H9 (cell line): ENCODE results near the gene TRAP1. TPM values are rescaled to one million over a fixed set of nuclear protein-coding genes. Genes with fewer than 3 reads are reported as not detected.

Experiments used
- DNase-seq: peaks from one replicate; pipeline ENCODE4 v3.0.0-alpha.2; 2017
- H2AFZ ChIP-seq: one replicate; pipeline ENCODE4 v1.6.1; 2013; ENCODE audit warnings: mild to moderate bottlenecking, low read length, control low read depth, moderate library complexity
- H2AK5ac ChIP-seq: 2 replicates; pipeline ENCODE4 v1.6.1; 2013; ENCODE audit warnings: low read length, control low read depth, mixed read lengths; ENCODE audit not compliant: insufficient read length
- H2BK120ac ChIP-seq: one replicate; pipeline ENCODE4 v1.6.1; 2013; ENCODE audit warnings: low read depth, mild to moderate bottlenecking, low read length, control low read depth, inconsistent platforms; ENCODE audit not compliant: poor library complexity, severe bottlenecking
- H2BK12ac ChIP-seq: 2 replicates; pipeline ENCODE4 v1.6.1; 2013; ENCODE audit warnings: low read length, control low read depth, mixed read lengths, low read depth; ENCODE audit not compliant: insufficient read length
- H2BK15ac ChIP-seq: 2 replicates; pipeline ENCODE4 v1.6.1; 2013; ENCODE audit warnings: low read depth, low read length, control low read depth
- H2BK20ac ChIP-seq: one replicate; pipeline ENCODE4 v1.6.1; 2013; ENCODE audit warnings: low read depth, mild to moderate bottlenecking, low read length, control low read depth, inconsistent platforms; ENCODE audit not compliant: poor library complexity, severe bottlenecking
- H2BK5ac ChIP-seq: 2 replicates; pipeline ENCODE4 v1.6.1; 2013; ENCODE audit warnings: low read length, control low read depth, mixed read lengths; ENCODE audit not compliant: insufficient read length
- H3K14ac ChIP-seq: 2 replicates; pipeline ENCODE4 v1.6.1; 2013; ENCODE audit warnings: low read length, control low read depth; ENCODE audit not compliant: insufficient read depth
- H3K18ac ChIP-seq: 2 replicates; pipeline ENCODE4 v1.6.1; 2013; ENCODE audit warnings: low read depth, mild to moderate bottlenecking, mixed read lengths, low read length, control low read depth; ENCODE audit not compliant: insufficient read length
- H3K23ac ChIP-seq: 2 replicates; pipeline ENCODE4 v1.6.1; 2013; ENCODE audit warnings: low read length, control low read depth, mixed read lengths, low read depth; ENCODE audit not compliant: insufficient read length
- H3K23me2 ChIP-seq: 2 replicates; pipeline ENCODE4 v1.6.1; 2013; ENCODE audit warnings: low read depth, mild to moderate bottlenecking, mixed read lengths, low read length, control low read depth; ENCODE audit not compliant: insufficient read length, poor library complexity, severe bottlenecking
- H3K27ac ChIP-seq: 2 replicates; pipeline ENCODE4 v1.5.1; 2013; ENCODE audit warnings: low read length, control low read depth, mixed read lengths, low read depth; ENCODE audit not compliant: insufficient read length
- H3K27me3 ChIP-seq: 2 replicates; pipeline ENCODE4 v1.6.1; 2013; ENCODE audit warnings: low read length, control low read depth, inconsistent platforms; ENCODE audit not compliant: insufficient read depth
- H3K4ac ChIP-seq: 2 replicates; pipeline ENCODE4 v1.6.1; 2013; ENCODE audit warnings: low read depth, mild to moderate bottlenecking, control low read depth, inconsistent platforms, low read length, moderate library complexity
- H3K4me1 ChIP-seq: 2 replicates; pipeline ENCODE4 v1.6.1; 2013; ENCODE audit warnings: low read length, control low read depth, inconsistent platforms; ENCODE audit not compliant: insufficient read depth
- H3K4me2 ChIP-seq: 2 replicates; pipeline ENCODE4 v1.6.1; 2013; ENCODE audit warnings: low read length, control low read depth, mixed read lengths; ENCODE audit not compliant: insufficient read length, insufficient read depth
- H3K56ac ChIP-seq: 2 replicates; pipeline ENCODE4 v1.6.1; 2013; ENCODE audit warnings: low read depth, mild to moderate bottlenecking, mixed read lengths, low read length, control low read depth; ENCODE audit not compliant: insufficient read length
- H3K79me1 ChIP-seq: 2 replicates; pipeline ENCODE4 v1.6.1; 2013; ENCODE audit warnings: low read depth, mild to moderate bottlenecking, moderate library complexity, low read length, control low read depth, inconsistent platforms; ENCODE audit not compliant: insufficient read depth, poor library complexity, severe bottlenecking
- H3K79me2 ChIP-seq: 2 replicates; pipeline ENCODE4 v1.6.1; 2013; ENCODE audit warnings: low read length, control low read depth, inconsistent platforms; ENCODE audit not compliant: insufficient read depth
- H3K9ac ChIP-seq: 2 replicates; pipeline ENCODE4 v1.6.1; 2013; ENCODE audit warnings: low read length, control low read depth, mixed read lengths; ENCODE audit not compliant: insufficient read length; ENCODE audit errors: extremely low read depth
- H3K9me3 ChIP-seq: one replicate; pipeline ENCODE4 v1.6.1; 2013; ENCODE audit warnings: low read depth, low read length, inconsistent platforms; ENCODE audit not compliant: control insufficient read depth
- H3T11ph ChIP-seq: one replicate; pipeline ENCODE4 v1.6.1; 2013; ENCODE audit warnings: mild to moderate bottlenecking, low read length, control low read depth, inconsistent platforms
- H4K20me1 ChIP-seq: one replicate; pipeline ENCODE4 v1.6.1; 2013; ENCODE audit not compliant: control insufficient read depth, insufficient read length, insufficient read depth
- H4K5ac ChIP-seq: 2 replicates; pipeline ENCODE4 v1.6.1; 2013; ENCODE audit warnings: low read depth, mild to moderate bottlenecking, mixed read lengths, low read length, control low read depth; ENCODE audit not compliant: insufficient read length
- H4K8ac ChIP-seq: replicated peaks from 2 replicates; pipeline ENCODE4 v1.6.1; 2013; ENCODE audit warnings: low read length, control low read depth, mixed read lengths, low read depth; ENCODE audit not compliant: insufficient read length
- H4K91ac ChIP-seq: 2 replicates; pipeline ENCODE4 v1.6.1; 2013; ENCODE audit warnings: low read depth, mild to moderate bottlenecking, moderate library complexity, mixed read lengths, low read length, control low read depth; ENCODE audit not compliant: insufficient read length
- H3K27ac Mint-ChIP-seq, 3 experiments: 2 replicates in 2 of 3; 3 replicates in 1 of 3; pipeline ENCODE4 v1.8.0; 2020 to 2021; ENCODE audit warnings: mixed read lengths in 3 of 3, mild to moderate bottlenecking in 1 of 3, moderate library complexity in 1 of 3
- H3K27me3 Mint-ChIP-seq: 2 replicates; pipeline ENCODE4 v1.8.0; 2021; ENCODE audit warnings: low read depth, mild to moderate bottlenecking, moderate library complexity, mixed read lengths
- H3K36me3 Mint-ChIP-seq, 3 experiments: 2 replicates in 2 of 3; 3 replicates in 1 of 3; pipeline ENCODE4 v1.8.0; 2020 to 2021; ENCODE audit warnings: low read depth in 3 of 3, mixed read lengths in 3 of 3; ENCODE audit not compliant: insufficient read depth in 1 of 3
- H3K4me1 Mint-ChIP-seq, 2 experiments: 2 replicates each; pipeline ENCODE4 v1.8.0; 2020; ENCODE audit warnings: mixed read lengths in 2 of 2
- H3K4me3 Mint-ChIP-seq, 2 experiments: 2 replicates in 1 of 2; 3 replicates in 1 of 2; pipeline ENCODE4 v1.8.0; 2020 to 2021; ENCODE audit warnings: mild to moderate bottlenecking in 2 of 2, mixed read lengths in 2 of 2, moderate library complexity in 1 of 2
- H3K9me3 Mint-ChIP-seq, 2 experiments: 2 replicates in 1 of 2; 3 replicates in 1 of 2; pipeline ENCODE4 v1.8.0; 2020; ENCODE audit warnings: mild to moderate bottlenecking in 2 of 2, mixed read lengths in 2 of 2, moderate library complexity in 1 of 2
- WGBS: extraction: QIAGEN DNeasy Blood & Tissue Kit; methylation state at CpG from one replicate; pipeline ENCODE4 v1.1.7; 2013; ENCODE audit warnings: missing lambda C conversion rate, low lambda C conversion rate, mixed read lengths; ENCODE audit not compliant: insufficient read length; ENCODE audit errors: extremely low coverage; 5-methylcytosine and 5-hydroxymethylcytosine counted together
- total RNA-seq: library from RNA; stranded (reverse); gene quantifications from 2 replicates; pipeline ENCODE4 v1.2.1, GENCODE V29; 2021
- TF ChIP-seq, protein P1 (sequence below): fragments of 200-600 bp; sonication (generic); conservative IDR thresholded peaks from 3 replicates; pipeline ENCODE4 v1.8.0; 2021; ENCODE audit warnings: antibody characterized with exemption, mild to moderate bottlenecking

Gene TRAP1
- total RNA-seq, 1 experiment from 2014 or later = 211 TPM

DNA sequence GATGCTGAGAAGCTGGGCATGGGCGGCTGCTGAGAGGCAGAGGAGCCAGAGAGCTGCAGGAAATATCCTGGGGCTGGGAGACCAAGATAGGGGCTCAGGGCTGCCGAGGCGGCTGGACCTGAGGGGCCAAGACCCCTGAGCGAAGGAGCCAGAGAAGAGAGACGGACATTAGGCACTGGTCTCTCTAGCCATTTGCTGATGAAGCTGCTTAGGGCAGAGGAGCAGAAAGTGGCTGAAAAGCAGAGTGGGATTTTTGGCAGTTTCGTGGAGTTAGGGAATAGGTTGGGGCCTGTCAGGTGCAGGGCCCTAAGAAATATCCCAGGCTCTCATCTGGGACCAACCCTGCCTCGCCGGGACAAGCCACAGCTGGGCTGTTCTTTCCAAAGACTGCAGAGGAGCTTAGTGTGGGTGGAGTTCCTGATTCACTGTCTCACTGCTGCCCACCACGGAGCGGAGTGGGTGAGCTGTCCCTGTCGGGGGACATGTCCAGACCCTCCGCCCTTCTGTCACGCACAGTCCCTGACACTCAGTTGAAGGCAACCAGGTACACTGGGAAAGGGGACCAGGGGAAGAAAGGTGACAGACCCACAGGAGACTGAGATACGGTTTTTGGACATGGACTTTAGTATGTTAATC lies 74.1 kb downstream of the TRAP1 start:
- Histone ChIP-seq H3K18ac (no peak overlapping the region), H2BK5ac (no peak overlapping the region), H4K91ac (no peak overlapping the region), H4K8ac (no peak overlapping the region), H2BK12ac (no peak overlapping the region), H3K4me1 (peaks cover 8% of the 10 kb centered on the region), H2AK5ac (no peak overlapping the region), H3K27me3 (no peaks in the 10 kb centered on the region), H3K14ac (no peak overlapping the region), H3K79me1 (no peaks in the 10 kb centered on the region), H3K23ac (no peak overlapping the region), H3K9me3 (no peaks in the 10 kb centered on the region), H3T11ph (no peak overlapping the region), H2BK120ac (no peak overlapping the region), H4K5ac (no peak overlapping the region), H2BK20ac (no peak overlapping the region), H3K79me2 (no peaks in the 10 kb centered on the region), H4K20me1 (no peaks in the 10 kb centered on the region), H3K4ac (no peak overlapping the region), H3K56ac (no peak overlapping the region), H2AFZ (no peak overlapping the region), H3K4me2 (no peak overlapping the region), H3K23me2 (peaks cover 4% of the 10 kb centered on the region), H3K9ac (no peak overlapping the region), H3K27ac (no peak overlapping the region), H2BK15ac (no peak overlapping the region)
- H3K9me3 Mint-ChIP-seq = peaks cover 3 to 9% of the 10 kb centered on the region in 2 experiments; a peak in 4 of 5 replicates
- TF ChIP-seq, protein P1, sequence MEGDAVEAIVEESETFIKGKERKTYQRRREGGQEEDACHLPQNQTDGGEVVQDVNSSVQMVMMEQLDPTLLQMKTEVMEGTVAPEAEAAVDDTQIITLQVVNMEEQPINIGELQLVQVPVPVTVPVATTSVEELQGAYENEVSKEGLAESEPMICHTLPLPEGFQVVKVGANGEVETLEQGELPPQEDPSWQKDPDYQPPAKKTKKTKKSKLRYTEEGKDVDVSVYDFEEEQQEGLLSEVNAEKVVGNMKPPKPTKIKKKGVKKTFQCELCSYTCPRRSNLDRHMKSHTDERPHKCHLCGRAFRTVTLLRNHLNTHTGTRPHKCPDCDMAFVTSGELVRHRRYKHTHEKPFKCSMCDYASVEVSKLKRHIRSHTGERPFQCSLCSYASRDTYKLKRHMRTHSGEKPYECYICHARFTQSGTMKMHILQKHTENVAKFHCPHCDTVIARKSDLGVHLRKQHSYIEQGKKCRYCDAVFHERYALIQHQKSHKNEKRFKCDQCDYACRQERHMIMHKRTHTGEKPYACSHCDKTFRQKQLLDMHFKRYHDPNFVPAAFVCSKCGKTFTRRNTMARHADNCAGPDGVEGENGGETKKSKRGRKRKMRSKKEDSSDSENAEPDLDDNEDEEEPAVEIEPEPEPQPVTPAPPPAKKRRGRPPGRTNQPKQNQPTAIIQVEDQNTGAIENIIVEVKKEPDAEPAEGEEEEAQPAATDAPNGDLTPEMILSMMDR = no peak
- peak overlapping the region in 2 of 3 experiments; percentile 73 to 78; a peak in 4 of 7 replicates for H3K27ac Mint-ChIP-seq
- no peak for DNase-seq
- H3K27me3 Mint-ChIP-seq = no peaks in the 10 kb centered on the region
- no CpG with 5 or more reads among the region's 14 CpGs for WGBS
- peaks cover 55 to 56% of the 10 kb centered on the region in 2 experiments for H3K4me1 Mint-ChIP-seq
- H3K36me3 Mint-ChIP-seq = peaks cover 0 to 6% (median 5%) of the 10 kb centered on the region in 3 experiments
- H3K4me3 Mint-ChIP-seq = no peak overlapping the region
